A172 (cell line): ENCODE data around the gene JADE1. TPM values are rescaled to one million over a fixed set of nuclear protein-coding genes. Genes with fewer than 3 reads are reported as not detected.

ENCODE experiments used
- DNase-seq: peaks from one replicate; pipeline ENCODE4 v3.0.0-alpha.2; 2015; ENCODE audit warnings: low spot score
- total RNA-seq: library from RNA; depleted of rRNA; stranded (reverse); fragments of >200 nt; shearing (Covaris generic); gene quantifications from 2 replicates; pipeline ENCODE4 v1.2.3, GENCODE V29; 2014

The JADE1 gene
- total RNA-seq, 1 experiment from 2014 or later, result 16.3 TPM

- DNase-seq, result no peak
These were observed 31.9 kb downstream of the JADE1 start for GRCh38 chr4:128841402-128841801.

GRCh38 chr4:128844931-128845330, 35.4 kb downstream of the JADE1 start:
- DNase-seq, result no peak

DNA sequence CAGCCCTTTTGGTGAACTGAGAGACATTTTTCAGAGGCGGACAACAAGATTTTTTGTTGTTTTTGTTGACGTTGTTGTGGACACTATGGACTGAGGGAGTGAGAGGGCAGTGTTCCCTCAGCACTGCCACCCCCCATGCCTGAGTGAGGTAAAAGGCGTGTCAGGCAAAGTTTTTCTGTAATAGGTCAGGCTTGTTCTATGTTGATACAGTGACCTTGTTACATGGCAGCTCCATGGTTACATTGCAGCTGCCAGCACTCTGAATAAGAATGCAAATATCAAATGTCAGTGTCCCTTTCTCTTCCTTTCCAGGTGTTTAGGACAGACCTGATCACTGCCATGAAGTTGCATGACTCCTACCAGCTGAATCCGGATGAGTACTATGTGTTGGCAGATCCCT, 36.6 kb downstream of the JADE1 start:
- DNase-seq, result no peak

- peak; percentile 27 for DNase-seq
These were observed 37.7 kb downstream of the JADE1 start for GRCh38 chr4:128847082-128847724.

- no peak for DNase-seq
These were observed 39.0 kb downstream of the JADE1 start for GRCh38 chr4:128848461-128848860.

- no peak for DNase-seq
These were observed 40.8 kb downstream of the JADE1 start for GRCh38 chr4:128850252-128850651.

DNA sequence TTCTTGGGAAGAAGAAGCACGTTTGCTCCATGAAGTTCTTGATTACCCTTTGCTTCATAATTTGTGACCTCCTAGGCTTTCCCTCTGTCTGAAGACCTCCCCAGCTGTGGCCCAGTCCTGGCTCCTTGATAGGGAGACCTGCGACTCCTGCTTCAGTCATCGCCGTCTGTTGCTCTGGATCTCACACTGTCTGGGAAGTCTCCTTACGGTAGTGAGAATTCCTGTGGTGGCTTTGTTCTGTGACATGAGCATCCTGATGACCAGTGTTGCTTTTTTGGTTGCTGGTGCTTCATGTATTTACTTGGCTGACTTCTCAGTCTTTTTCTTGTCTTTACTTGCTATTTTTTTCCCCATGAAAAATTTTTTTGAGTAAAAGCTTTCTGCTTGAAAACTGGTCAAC, 44.2 kb downstream of the JADE1 start:
- DNase-seq, result no peak

DNA sequence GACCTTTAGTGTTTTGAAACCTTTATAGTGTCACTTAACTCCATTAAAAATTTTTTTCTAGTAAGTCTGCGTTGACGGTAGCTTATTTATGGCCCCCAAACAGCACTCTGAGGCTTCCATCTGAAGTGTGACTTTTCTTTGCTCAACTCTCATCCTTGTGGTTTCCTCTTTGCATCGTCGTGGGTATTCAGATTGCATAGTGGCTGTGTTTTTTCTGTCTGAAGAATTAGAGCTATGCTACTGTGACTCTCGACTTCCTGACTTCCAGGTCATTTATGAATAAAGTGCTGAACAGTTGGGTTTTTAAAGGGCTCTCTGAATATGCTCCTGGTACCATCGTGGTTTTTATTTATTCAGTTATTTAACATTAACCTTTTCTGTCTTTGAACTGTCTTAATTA, 44.9 kb downstream of the JADE1 start:
- DNase-seq, result no peak

DNA sequence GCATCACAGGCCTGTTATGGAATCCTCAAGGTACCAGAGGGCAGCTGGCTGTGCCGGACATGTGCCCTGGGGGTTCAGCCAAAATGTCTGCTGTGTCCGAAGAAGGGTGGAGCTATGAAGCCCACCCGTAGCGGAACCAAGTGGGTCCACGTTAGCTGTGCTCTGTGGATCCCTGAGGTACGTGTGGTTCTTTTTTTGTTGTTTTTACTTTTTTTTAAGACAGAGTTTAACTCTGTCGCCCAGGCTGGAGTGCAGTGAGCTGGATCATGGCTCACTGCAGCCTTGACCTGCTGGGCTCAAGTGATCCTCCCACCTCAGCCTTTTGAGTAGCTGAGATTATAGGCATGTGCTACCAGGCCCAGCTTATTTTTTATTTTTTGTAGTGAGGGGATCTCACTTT, 46.1 kb downstream of the JADE1 start:
- DNase-seq, result no peak

- DNase-seq, result no peak
These were observed 46.7 kb downstream of the JADE1 start for GRCh38 chr4:128856246-128856645.

- no peak for DNase-seq
These were observed 49.6 kb downstream of the JADE1 start for GRCh38 chr4:128858879-128859671.

GRCh38 chr4:128859887-128860677, 50.6 kb downstream of the JADE1 start:
- no peak for DNase-seq

GRCh38 chr4:128861856-128862518, 52.5 kb downstream of the JADE1 start:
- no peak for DNase-seq

- DNase-seq, result no peak
These were observed 53.3 kb downstream of the JADE1 start for GRCh38 chr4:128862608-128863311.

- peak; percentile 62 for DNase-seq
These were observed 54.0 kb downstream of the JADE1 start for GRCh38 chr4:128863312-128864075.

DNA sequence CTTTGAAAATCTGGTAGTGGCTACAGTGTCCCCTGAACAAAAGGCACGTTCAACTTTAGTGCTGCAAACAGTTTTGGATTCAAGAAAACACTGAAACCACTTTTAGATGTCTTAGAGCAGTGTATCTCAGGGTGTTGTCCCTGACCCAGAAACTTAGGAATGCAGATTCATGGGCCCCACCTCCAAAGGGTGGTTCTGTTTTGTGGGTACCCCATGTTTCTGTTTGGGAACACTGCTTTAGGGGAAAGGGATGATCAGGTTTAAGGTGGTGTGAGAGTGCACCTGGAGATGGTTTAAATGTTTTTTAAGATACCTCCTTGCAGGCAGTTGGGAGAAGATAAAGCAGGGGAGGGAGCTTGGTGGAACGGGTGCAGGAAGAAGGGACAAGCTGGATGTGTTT, 55.6 kb downstream of the JADE1 start:
- no peak for DNase-seq

DNA sequence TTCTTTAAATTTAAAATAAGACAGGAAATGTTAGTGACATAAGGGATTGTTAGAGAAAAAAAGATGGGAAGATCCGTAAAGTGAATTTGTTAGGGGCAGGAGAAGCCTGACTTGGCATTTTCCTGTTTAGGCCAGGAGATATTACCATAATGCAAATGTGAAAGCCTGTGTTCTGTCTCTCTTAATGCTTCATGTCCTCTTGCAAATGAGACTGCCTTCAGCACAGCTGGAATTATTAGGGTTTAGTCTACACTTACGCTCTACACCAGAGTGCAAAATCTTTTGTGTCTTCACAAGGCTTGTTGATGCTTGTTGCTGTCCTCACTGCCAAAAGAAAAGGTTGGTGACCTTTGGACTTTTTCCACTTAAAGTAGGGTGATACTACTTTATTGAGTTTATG, 56.8 kb downstream of the JADE1 start:
- no peak for DNase-seq

DNA sequence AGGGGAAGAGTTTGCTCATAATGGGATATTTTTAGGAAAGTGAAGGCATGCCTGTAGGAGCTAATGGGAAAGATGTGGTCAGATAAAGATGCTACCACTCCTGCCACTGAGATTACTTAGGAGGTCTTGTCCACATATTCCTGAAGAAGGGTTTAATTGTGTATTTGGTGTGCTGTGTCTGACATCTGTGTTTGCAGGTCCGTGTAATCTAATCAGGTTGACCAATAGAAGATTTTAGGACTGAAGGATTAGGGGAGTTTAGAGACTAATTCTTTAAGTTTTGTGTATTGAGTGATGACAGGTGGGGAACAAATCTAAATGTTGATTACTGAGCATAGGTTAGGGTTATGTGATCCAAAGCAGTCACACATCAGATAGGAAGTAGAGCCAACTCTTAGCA, 57.2 kb downstream of the JADE1 start:
- no peak for DNase-seq

- no peak for DNase-seq
These were observed 59.3 kb downstream of the JADE1 start for GRCh38 chr4:128868758-128869157.

DNA sequence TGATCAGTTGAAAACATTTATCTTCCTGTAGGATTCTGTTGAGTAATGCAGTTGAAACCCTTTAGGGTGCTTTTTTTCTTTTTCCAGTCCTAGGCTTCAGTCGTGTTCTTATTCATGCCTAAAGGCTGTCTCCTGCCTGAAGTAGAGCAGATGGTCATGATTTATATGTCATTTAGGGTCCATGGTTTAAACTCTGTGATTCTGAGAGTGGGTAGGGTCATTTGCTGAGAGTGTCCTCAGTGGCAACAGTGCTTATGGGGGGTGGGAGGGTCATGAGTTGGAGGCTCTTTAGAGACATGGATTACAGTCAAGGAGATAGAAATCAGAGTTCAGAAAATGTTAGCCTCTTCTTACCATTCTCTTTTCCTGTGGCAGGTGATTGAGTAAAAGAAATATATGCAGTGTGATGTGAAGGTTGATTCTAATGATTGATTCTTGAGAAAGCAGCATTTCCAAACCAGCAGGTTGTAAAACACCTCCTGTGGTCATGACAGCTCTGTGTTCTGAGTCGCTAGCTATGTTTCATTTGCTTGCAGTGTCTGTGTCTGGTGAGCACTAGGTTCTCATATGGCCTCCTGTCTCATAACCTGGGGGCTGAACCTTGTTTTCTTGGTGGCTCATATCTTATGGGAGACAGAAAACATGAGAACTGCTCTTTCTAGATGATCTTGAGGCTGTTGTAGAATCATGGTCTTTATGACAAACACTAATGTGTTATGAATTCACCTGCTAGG, 60.4 kb downstream of the JADE1 start:
- DNase-seq, result no peak
